ENCODE results near the gene HLA-A. TPM values are rescaled to one million over a fixed set of nuclear protein-coding genes. Genes with fewer than 3 reads are reported as not detected.

Gene HLA-A
- total and polyA plus RNA-seq, 9 of the 15 experiments (the other 6 are each of a cell fraction or from before 2014, with no cell fraction given), result 0.46 to 3.3 TPM; not detected in 7

GRCh38 chr6:29976588-29977424 lies 34.5 kb downstream of the HLA-A start (continued):
- 0 out of 2 replicates have a peak, but pooled peaks have one; percentile 20 for TF ChIP-seq FOXK1 (CRISPR knock-in tag; IDR thresholded peaks at IDR 0.05; ENCODE audit: borderline replicate concordance)
- no peak for TF ChIP-seq RBM17 (IDR thresholded peaks at IDR 0.05; ENCODE audit: borderline replicate concordance, low read depth, low read length)
- no peak for TF ChIP-seq ZNF133 (CRISPR knock-in tag; IDR thresholded peaks at IDR 0.05)
- TF ChIP-seq, protein P1, sequence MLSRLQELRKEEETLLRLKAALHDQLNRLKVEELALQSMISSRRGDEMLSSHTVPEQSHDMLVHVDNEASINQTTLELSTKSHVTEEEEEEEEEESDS (CRISPR knock-in tag; IDR thresholded peaks at IDR 0.05), result no peak
- TF ChIP-seq MEF2A (IDR thresholded peaks at IDR 0.05; ENCODE audit: control insufficient read depth, low read depth, low read length), result no peak
- TF ChIP-seq YBX1 (IDR thresholded peaks at IDR 0.05), result no peak
- peak; percentile 59; the same call in 1 of the 2 replicates for TF ChIP-seq ZNF263 (CRISPR knock-in tag; IDR thresholded peaks at IDR 0.05; ENCODE audit: borderline replicate concordance)
- TF ChIP-seq ZNF655 (CRISPR knock-in tag; IDR thresholded peaks at IDR 0.05), result no peak
- TF ChIP-seq, protein P2, sequence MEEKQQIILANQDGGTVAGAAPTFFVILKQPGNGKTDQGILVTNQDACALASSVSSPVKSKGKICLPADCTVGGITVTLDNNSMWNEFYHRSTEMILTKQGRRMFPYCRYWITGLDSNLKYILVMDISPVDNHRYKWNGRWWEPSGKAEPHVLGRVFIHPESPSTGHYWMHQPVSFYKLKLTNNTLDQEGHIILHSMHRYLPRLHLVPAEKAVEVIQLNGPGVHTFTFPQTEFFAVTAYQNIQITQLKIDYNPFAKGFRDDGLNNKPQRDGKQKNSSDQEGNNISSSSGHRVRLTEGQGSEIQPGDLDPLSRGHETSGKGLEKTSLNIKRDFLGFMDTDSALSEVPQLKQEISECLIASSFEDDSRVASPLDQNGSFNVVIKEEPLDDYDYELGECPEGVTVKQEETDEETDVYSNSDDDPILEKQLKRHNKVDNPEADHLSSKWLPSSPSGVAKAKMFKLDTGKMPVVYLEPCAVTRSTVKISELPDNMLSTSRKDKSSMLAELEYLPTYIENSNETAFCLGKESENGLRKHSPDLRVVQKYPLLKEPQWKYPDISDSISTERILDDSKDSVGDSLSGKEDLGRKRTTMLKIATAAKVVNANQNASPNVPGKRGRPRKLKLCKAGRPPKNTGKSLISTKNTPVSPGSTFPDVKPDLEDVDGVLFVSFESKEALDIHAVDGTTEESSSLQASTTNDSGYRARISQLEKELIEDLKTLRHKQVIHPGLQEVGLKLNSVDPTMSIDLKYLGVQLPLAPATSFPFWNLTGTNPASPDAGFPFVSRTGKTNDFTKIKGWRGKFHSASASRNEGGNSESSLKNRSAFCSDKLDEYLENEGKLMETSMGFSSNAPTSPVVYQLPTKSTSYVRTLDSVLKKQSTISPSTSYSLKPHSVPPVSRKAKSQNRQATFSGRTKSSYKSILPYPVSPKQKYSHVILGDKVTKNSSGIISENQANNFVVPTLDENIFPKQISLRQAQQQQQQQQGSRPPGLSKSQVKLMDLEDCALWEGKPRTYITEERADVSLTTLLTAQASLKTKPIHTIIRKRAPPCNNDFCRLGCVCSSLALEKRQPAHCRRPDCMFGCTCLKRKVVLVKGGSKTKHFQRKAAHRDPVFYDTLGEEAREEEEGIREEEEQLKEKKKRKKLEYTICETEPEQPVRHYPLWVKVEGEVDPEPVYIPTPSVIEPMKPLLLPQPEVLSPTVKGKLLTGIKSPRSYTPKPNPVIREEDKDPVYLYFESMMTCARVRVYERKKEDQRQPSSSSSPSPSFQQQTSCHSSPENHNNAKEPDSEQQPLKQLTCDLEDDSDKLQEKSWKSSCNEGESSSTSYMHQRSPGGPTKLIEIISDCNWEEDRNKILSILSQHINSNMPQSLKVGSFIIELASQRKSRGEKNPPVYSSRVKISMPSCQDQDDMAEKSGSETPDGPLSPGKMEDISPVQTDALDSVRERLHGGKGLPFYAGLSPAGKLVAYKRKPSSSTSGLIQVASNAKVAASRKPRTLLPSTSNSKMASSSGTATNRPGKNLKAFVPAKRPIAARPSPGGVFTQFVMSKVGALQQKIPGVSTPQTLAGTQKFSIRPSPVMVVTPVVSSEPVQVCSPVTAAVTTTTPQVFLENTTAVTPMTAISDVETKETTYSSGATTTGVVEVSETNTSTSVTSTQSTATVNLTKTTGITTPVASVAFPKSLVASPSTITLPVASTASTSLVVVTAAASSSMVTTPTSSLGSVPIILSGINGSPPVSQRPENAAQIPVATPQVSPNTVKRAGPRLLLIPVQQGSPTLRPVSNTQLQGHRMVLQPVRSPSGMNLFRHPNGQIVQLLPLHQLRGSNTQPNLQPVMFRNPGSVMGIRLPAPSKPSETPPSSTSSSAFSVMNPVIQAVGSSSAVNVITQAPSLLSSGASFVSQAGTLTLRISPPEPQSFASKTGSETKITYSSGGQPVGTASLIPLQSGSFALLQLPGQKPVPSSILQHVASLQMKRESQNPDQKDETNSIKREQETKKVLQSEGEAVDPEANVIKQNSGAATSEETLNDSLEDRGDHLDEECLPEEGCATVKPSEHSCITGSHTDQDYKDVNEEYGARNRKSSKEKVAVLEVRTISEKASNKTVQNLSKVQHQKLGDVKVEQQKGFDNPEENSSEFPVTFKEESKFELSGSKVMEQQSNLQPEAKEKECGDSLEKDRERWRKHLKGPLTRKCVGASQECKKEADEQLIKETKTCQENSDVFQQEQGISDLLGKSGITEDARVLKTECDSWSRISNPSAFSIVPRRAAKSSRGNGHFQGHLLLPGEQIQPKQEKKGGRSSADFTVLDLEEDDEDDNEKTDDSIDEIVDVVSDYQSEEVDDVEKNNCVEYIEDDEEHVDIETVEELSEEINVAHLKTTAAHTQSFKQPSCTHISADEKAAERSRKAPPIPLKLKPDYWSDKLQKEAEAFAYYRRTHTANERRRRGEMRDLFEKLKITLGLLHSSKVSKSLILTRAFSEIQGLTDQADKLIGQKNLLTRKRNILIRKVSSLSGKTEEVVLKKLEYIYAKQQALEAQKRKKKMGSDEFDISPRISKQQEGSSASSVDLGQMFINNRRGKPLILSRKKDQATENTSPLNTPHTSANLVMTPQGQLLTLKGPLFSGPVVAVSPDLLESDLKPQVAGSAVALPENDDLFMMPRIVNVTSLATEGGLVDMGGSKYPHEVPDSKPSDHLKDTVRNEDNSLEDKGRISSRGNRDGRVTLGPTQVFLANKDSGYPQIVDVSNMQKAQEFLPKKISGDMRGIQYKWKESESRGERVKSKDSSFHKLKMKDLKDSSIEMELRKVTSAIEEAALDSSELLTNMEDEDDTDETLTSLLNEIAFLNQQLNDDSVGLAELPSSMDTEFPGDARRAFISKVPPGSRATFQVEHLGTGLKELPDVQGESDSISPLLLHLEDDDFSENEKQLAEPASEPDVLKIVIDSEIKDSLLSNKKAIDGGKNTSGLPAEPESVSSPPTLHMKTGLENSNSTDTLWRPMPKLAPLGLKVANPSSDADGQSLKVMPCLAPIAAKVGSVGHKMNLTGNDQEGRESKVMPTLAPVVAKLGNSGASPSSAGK (IDR thresholded peaks at IDR 0.05), result peak; percentile 96
- peak; percentile 81; the same call in 1 of the 2 replicates for TF ChIP-seq FOXP4 (CRISPR knock-in tag; IDR thresholded peaks at IDR 0.05; ENCODE audit: borderline replicate concordance)
- TF ChIP-seq GTF2A2 (tag; IDR thresholded peaks at IDR 0.05), result peak; percentile 46; the same call in 1 of the 2 replicates
